Karpas-422 (cell line): ENCODE results near the gene SKOR1. TPM values are rescaled to one million over a fixed set of nuclear protein-coding genes. Genes with fewer than 3 reads are reported as not detected.

ENCODE experiments used
- DNase-seq: peaks from one replicate; pipeline ENCODE4 v3.0.0-alpha.2; 2015
- H2AFZ ChIP-seq: fragments of 200-600 bp; sonication (generic); 2 replicates; pipeline ENCODE4 v1.6.1; 2014; ENCODE audit warnings: antibody characterized with exemption, low read length, mixed read lengths
- H3K27ac ChIP-seq: fragments of 200-600 bp; sonication (generic); 2 replicates; pipeline ENCODE4 v1.5.1; 2014; ENCODE audit warnings: mild to moderate bottlenecking, low read length, moderate library complexity
- H3K27me3 ChIP-seq: fragments of 200-600 bp; sonication (generic); 2 replicates; pipeline ENCODE4 v1.6.1; 2014; ENCODE audit warnings: low read length, mixed read lengths
- H3K36me3 ChIP-seq: fragments of 200-600 bp; sonication (generic); 2 replicates; pipeline ENCODE4 v1.6.1; 2014; ENCODE audit warnings: low read length, mixed read lengths; ENCODE audit not compliant: insufficient read depth
- H3K4me1 ChIP-seq: fragments of 200-600 bp; sonication (generic); 2 replicates; pipeline ENCODE4 v1.6.1; 2014; ENCODE audit warnings: mild to moderate bottlenecking, low read length, mixed read lengths
- H3K4me2 ChIP-seq: fragments of 200-600 bp; sonication (generic); 2 replicates; pipeline ENCODE4 v1.6.1; 2014; ENCODE audit warnings: low read length, low read depth, mild to moderate bottlenecking; ENCODE audit not compliant: poor library complexity, severe bottlenecking
- H3K4me3 ChIP-seq: fragments of 200-600 bp; sonication (generic); 2 replicates; pipeline ENCODE4 v1.5.1; 2014; ENCODE audit warnings: mild to moderate bottlenecking, antibody characterized with exemption, low read length, mixed read lengths
- H3K79me2 ChIP-seq: fragments of 200-600 bp; sonication (generic); 2 replicates; pipeline ENCODE4 v1.6.1; 2014; ENCODE audit warnings: mild to moderate bottlenecking, low read length, mixed read lengths
- H3K9ac ChIP-seq: fragments of 200-600 bp; sonication (generic); 2 replicates; pipeline ENCODE4 v1.6.0; 2014; ENCODE audit warnings: low read length
- H3K9me2 ChIP-seq: fragments of 200-600 bp; sonication (generic), shearing (Covaris generic); replicated peaks from 2 replicates; pipeline ENCODE4 v1.6.0; 2014; ENCODE audit warnings: mild to moderate bottlenecking, low read length, moderate library complexity; ENCODE audit not compliant: insufficient read depth
- H3K9me3 ChIP-seq: fragments of 300-700, 200-600 bp; sonication (generic); 2 replicates; pipeline ENCODE4 v1.6.1; 2014; ENCODE audit warnings: low read length, mixed read lengths
- H4K20me1 ChIP-seq: fragments of 200-600 bp; sonication (generic); 2 replicates; pipeline ENCODE4 v1.6.1; 2014; ENCODE audit warnings: mild to moderate bottlenecking, antibody characterized with exemption, low read length, low read depth; ENCODE audit not compliant: insufficient read depth
- total RNA-seq: library from RNA; depleted of rRNA; stranded (reverse); fragments of >200 nt; shearing (Covaris generic); gene quantifications from 2 replicates; pipeline ENCODE4 v1.2.3, GENCODE V29; 2014; ENCODE audit warnings: low replicate concordance

SKOR1 gene
- total RNA-seq, 1 experiment from 2014 or later, result 0.45 TPM

DNA sequence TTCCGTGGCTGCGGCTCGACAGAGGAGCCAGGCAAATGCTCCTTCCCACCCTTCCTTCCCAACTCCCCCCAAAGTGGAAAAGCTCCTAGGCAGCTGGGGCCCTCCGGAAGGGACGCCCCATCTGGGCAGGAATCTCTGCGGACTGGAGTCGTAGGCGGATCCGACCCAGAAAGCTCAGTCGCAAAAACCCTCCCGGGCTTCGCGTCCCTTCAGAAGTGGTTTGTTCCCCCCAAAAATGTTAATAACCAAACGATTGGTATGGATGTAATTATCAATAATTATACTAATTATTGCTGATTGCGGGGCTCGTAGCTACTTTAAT is 10.8 kb downstream of the SKOR1 start:
- H4K20me1 ChIP-seq, result no peaks in the 10 kb centered on the region
- no peaks in the 10 kb centered on the region for H3K9me2 ChIP-seq
- H3K36me3 ChIP-seq, result no peaks in the 10 kb centered on the region
- no peak overlapping the region for H3K27ac ChIP-seq
- H3K79me2 ChIP-seq, result no peaks in the 10 kb centered on the region
- H3K27me3 ChIP-seq, result no peaks in the 10 kb centered on the region
- H3K4me1 ChIP-seq, result peaks cover 56% of the 10 kb centered on the region
- peak overlapping the region; percentile 61 for H3K4me3 ChIP-seq
- DNase-seq, result no peak
- peak overlapping the region; percentile 72 for H3K4me2 ChIP-seq
- H2AFZ ChIP-seq, result no peak overlapping the region
- no peaks in the 10 kb centered on the region for H3K9me3 ChIP-seq
- peak overlapping the region; percentile 57 for H3K9ac ChIP-seq

- Histone ChIP-seq H3K27ac (no peak overlapping the region), H3K79me2 (no peaks in the 10 kb centered on the region), H2AFZ (no peak overlapping the region), H3K9ac (no peak overlapping the region), H3K36me3 (no peaks in the 10 kb centered on the region), H3K4me1 (peaks cover 60% of the 10 kb centered on the region), H3K4me2 (peak overlapping the region; percentile 72), H3K9me2 (no peaks in the 10 kb centered on the region), H4K20me1 (no peaks in the 10 kb centered on the region), H3K27me3 (no peaks in the 10 kb centered on the region), H3K4me3 (peak overlapping the region; percentile 61), H3K9me3 (no peaks in the 10 kb centered on the region)
- DNase-seq, result peak; percentile 86
Observed at GRCh38 chr15:67836477-67836876, 11.2 kb downstream of the SKOR1 start.

DNA sequence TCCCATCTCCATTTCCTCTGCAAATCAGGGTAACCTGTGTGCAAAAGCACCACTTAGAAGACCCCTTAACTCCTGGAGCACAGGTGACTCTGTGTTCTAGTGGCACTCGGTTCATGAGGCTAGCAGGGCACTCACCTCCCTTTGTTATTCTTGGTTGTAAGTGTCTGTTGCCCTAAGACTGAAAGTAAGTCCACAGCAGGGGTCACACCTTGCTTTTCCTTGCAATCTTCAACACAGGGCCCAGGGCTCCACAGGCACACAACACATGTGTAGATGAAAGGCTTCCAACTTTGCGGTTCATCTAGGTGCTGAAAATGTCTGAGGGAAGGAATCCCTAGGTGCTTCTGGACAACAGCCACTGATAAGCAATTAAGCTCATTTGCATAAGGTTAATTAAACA is 11.6 kb downstream of the SKOR1 start:
- Histone ChIP-seq H4K20me1 (no peaks in the 10 kb centered on the region), H2AFZ (no peak overlapping the region), H3K9me2 (no peaks in the 10 kb centered on the region), H3K9me3 (no peaks in the 10 kb centered on the region), H3K36me3 (no peaks in the 10 kb centered on the region), H3K9ac (no peak overlapping the region), H3K27ac (no peak overlapping the region), H3K27me3 (no peaks in the 10 kb centered on the region), H3K4me2 (no peak overlapping the region), H3K79me2 (no peaks in the 10 kb centered on the region), H3K4me3 (no peak overlapping the region), H3K4me1 (peaks cover 64% of the 10 kb centered on the region)
- no peak for DNase-seq

DNA sequence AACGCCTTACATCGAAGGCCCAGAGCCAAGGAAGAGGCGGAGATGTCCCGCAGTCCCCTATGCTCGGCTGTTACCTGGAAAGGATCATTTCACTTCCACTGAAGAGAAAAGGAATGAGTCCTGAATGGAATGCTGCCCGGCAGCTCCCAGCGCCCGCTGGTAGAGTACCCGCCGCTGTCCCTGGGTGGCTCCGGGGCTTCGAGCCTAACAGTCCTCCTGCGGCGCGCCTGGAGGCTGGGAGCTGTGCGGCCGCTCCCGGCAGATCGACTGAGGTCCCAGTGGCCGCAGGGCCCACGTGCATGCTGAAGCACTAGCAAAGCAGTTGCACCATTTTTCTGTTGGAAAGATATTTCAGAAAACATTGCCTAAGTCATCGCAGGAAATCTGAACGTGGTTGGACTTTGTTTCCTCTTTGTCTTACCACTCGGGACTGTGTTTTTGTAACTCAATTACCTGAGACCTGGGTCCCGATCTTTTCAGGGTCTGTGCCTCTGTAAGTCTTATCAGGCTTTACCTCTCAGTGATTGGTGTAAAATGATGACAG is 13.6 kb downstream of the SKOR1 start:
- no peaks in the 10 kb centered on the region for H3K27me3 ChIP-seq

DNA sequence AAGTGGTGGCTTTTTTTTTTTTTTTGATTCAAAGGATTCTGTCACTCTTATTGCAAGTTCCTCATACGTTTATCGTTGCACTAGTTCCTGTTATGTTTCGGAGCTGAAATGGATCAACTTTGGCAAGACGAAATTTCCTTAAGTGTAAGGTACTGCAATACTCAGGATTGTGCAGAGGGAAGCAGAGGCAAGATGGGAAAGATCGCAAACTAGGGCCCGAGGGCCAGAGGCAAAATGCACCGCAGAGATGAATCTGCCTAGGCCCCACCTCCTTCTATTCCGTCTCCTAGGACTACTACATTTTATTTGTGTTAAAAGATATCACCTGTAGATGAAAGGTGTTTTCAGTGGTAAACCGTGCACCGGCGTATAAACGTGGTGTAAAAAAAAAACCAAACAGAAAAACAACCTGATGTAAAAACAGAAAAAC is 14.2 kb downstream of the SKOR1 start:
- Histone ChIP-seq H2AFZ (peak overlapping the region; percentile 41), H3K9ac (peak overlapping the region; percentile 99), H3K27ac (peak overlapping the region; percentile 92), H3K4me3 (peak overlapping the region; percentile 93), H3K9me2 (no peaks in the 10 kb centered on the region), H4K20me1 (no peaks in the 10 kb centered on the region), H3K79me2 (no peaks in the 10 kb centered on the region), H3K4me2 (peak overlapping the region; percentile 74), H3K4me1 (peaks cover 71% of the 10 kb centered on the region), H3K9me3 (no peaks in the 10 kb centered on the region), H3K36me3 (no peaks in the 10 kb centered on the region), H3K27me3 (no peaks in the 10 kb centered on the region)
- DNase-seq, result peak; percentile 76

More for the DNA sequence above, 13.6 kb downstream of the SKOR1 start:
- H3K79me2 ChIP-seq, result no peaks in the 10 kb centered on the region
- peak overlapping the region; percentile 44; the same call in 1 of the 2 replicates for H2AFZ ChIP-seq
- no peak for DNase-seq
- peak overlapping the region; percentile 93 for H3K4me3 ChIP-seq
- peak overlapping the region; percentile 99 for H3K9ac ChIP-seq
- H3K27ac ChIP-seq, result peak overlapping the region; percentile 92
- no peaks in the 10 kb centered on the region for H4K20me1 ChIP-seq
- H3K36me3 ChIP-seq, result no peaks in the 10 kb centered on the region
- no peaks in the 10 kb centered on the region for H3K9me2 ChIP-seq
- H3K4me1 ChIP-seq, result peaks cover 70% of the 10 kb centered on the region
- no peaks in the 10 kb centered on the region for H3K9me3 ChIP-seq
- H3K4me2 ChIP-seq, result peak overlapping the region; percentile 74

- Histone ChIP-seq H3K27ac (peak within 1 kb of the TSS; percentile 92), H3K9me2 (no peaks in the 10 kb centered on the region), H3K4me1 (peaks cover 65% of the 10 kb centered on the region), H3K9me3 (no peaks in the 10 kb centered on the region), H2AFZ (peak within 1 kb of the TSS; percentile 61), H3K4me3 (peak within 1 kb of the TSS; percentile 93), H3K36me3 (no peaks in the 10 kb centered on the region), H3K79me2 (no peaks in the 10 kb centered on the region), H4K20me1 (no peaks in the 10 kb centered on the region), H3K4me2 (peak within 1 kb of the TSS; percentile 74), H3K27me3 (no peaks in the 10 kb centered on the region), H3K9ac (peak within 1 kb of the TSS; percentile 99)
- DNase-seq, result peak; percentile 98
Observed at GRCh38 chr15:67839929-67840748, 14.8 kb downstream of the SKOR1 start, which contains the start of gene RNU6-1. TSS of gene RNU6-1 (minus strand) at chr15:67840045.

GRCh38 chr15:67840749-67841512 is 15.6 kb downstream of the SKOR1 start:
- H3K36me3 ChIP-seq, result no peaks in the 10 kb centered on the region
- no peaks in the 10 kb centered on the region for H3K9me2 ChIP-seq
- no peaks in the 10 kb centered on the region for H3K9me3 ChIP-seq
- H2AFZ ChIP-seq, result peak overlapping the region; percentile 61; the same call in 1 of the 2 replicates
- H4K20me1 ChIP-seq, result no peaks in the 10 kb centered on the region
- peak overlapping the region; percentile 99 for H3K9ac ChIP-seq
- H3K27me3 ChIP-seq, result no peaks in the 10 kb centered on the region
- H3K79me2 ChIP-seq, result no peaks in the 10 kb centered on the region
- DNase-seq, result no peak
- H3K4me1 ChIP-seq, result peaks cover 59% of the 10 kb centered on the region
- H3K27ac ChIP-seq, result peak overlapping the region; percentile 92
- peak overlapping the region; percentile 93 for H3K4me3 ChIP-seq
- peak overlapping the region; percentile 74 for H3K4me2 ChIP-seq

DNA sequence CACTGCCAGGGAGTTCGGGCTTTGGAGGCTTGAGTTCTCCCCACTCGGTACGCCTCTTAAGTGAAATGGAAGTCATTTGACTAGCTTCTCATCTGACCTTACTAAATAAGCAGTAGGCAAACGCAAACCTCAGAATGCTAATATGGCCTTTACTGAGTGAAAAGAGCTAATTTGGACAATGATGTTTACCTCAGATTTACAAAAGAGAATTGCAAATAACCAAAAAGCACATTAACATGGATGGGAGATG is 16.1 kb downstream of the SKOR1 start:
- peak; percentile 80 for DNase-seq
- Histone ChIP-seq H3K9me3 (no peaks in the 10 kb centered on the region), H3K36me3 (no peaks in the 10 kb centered on the region), H3K9ac (peak overlapping the region; percentile 99), H3K4me3 (peak overlapping the region; percentile 93), H3K9me2 (no peaks in the 10 kb centered on the region), H4K20me1 (no peaks in the 10 kb centered on the region), H3K4me1 (peaks cover 59% of the 10 kb centered on the region), H3K4me2 (peak overlapping the region; percentile 74), H3K27me3 (no peaks in the 10 kb centered on the region), H3K27ac (peak overlapping the region; percentile 92), H2AFZ (peak overlapping the region; percentile 44; the same call in 1 of the 2 replicates), H3K79me2 (no peaks in the 10 kb centered on the region)
